ENCODE results near the gene SETD4. TPM values are rescaled to one million over a fixed set of nuclear protein-coding genes. Genes with fewer than 3 reads are reported as not detected.

The SETD4 gene, protein sequence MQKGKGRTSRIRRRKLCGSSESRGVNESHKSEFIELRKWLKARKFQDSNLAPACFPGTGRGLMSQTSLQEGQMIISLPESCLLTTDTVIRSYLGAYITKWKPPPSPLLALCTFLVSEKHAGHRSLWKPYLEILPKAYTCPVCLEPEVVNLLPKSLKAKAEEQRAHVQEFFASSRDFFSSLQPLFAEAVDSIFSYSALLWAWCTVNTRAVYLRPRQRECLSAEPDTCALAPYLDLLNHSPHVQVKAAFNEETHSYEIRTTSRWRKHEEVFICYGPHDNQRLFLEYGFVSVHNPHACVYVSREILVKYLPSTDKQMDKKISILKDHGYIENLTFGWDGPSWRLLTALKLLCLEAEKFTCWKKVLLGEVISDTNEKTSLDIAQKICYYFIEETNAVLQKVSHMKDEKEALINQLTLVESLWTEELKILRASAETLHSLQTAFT
- total RNA-seq (2022; extraction: Qiagen RNA extraction; ENCODE audit: low read depth), result 9.1 to 12.5 TPM (median 10.5 TPM) in 5 replicates

DNA sequence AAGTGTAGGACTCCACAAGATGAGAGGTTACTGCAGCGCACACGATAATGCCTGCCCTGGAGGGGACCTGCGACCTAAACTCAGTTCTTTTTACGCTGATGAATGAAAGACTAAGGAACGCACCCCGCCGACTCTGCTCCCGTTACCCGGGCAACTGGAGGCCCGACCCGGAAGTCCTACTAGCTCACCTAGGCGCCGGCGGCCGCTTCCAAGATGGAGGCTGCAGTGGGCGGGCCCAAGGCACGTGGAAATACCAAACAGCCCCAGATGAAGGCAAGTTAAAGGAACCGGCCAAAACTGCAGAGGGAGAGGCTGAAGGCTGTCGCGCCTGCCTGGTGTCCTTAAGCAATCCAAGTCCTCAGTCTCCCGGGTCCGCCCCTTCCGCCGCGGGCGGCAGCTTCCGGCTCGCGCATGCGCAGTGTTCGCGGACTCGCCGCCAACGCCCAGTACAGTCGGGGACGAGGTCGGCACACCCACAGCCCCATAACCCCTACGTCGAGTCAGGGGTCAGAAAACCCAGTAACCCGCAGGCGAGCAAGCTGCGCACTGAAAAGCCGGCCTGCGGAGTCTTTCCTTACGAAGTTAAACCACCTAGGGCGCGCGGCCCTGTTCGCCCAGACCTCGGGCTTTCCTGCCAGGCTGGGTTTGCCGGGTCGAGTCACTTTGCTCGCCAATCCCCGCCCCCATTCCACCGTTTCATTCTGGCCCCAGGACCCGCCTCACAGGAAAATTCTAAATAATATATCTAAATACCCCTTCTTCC lies at the start of gene SETD4:
Gene SETD4 (minus strand): TSS at position 368 of the 763 bp plus-strand sequence. CDS start 1,638 bp downstream, outside the sequence.

GRCh38 chr21:36069713-36070583 lies 9.6 kb upstream of the SETD4 start, which contains the start of gene CBR1:
TSS of gene CBR1 (plus strand) at chr21:36070024. CDS start at chr21:36070116, 92 bp downstream.

Other genes with a start within 250 kb of the SETD4 start
- 157 to 190 TPM (median 181 TPM) in 5 replicates for gene CBR1, start 9.5 kb upstream of the SETD4 start, total RNA-seq (2022; extraction: Qiagen RNA extraction; ENCODE audit: low read depth)
- gene CBR3, start 74.6 kb upstream of the SETD4 start, total RNA-seq (2022; extraction: Qiagen RNA extraction; ENCODE audit: low read depth), result 14.5 to 17.1 TPM (median 16.1 TPM) in 5 replicates
- 2.9 to 4.9 TPM (median 4.3 TPM) in 5 replicates for gene DOP1B, start 96.3 kb upstream of the SETD4 start, total RNA-seq (2022; extraction: Qiagen RNA extraction; ENCODE audit: low read depth)